Keratinocyte (primary cell): Measurements from ENCODE around the gene SERPINE2. TPM values are rescaled to one million over a fixed set of nuclear protein-coding genes. Genes with fewer than 3 reads are reported as not detected.

Source experiments
- DNase-seq: peaks from one replicate; pipeline ENCODE4 v3.0.0-alpha.2; 2011; ENCODE audit warnings: low read depth, missing footprints, low spot score
- FAIRE-seq: peaks from 2 replicates; lab custom pipeline; 2011; peaks lifted over from hg19 to GRCh38; lab: Jason Lieb, UNC
- H2AFZ ChIP-seq: 2 replicates; pipeline ENCODE4 v1.6.0; 2012; ENCODE audit warnings: low read length, control low read depth, inconsistent platforms; ENCODE audit not compliant: control insufficient read depth
- H3K27ac ChIP-seq: 2 replicates; pipeline ENCODE4 v1.5.1; 2011; ENCODE audit warnings: low read length; ENCODE audit not compliant: control insufficient read depth, insufficient read depth
- H3K27me3 ChIP-seq: 3 replicates; pipeline ENCODE4 v1.6.0; 2011; ENCODE audit warnings: low read length; ENCODE audit not compliant: control insufficient read depth, insufficient read depth; ENCODE audit errors: extremely low read depth
- H3K36me3 ChIP-seq, 2 experiments: 2 replicates in 1 of 2; 3 replicates in 1 of 2; pipeline ENCODE4 v1.5.1; 2011; ENCODE audit warnings: low read length in 2 of 2, mild to moderate bottlenecking in 1 of 2; ENCODE audit not compliant: control insufficient read depth in 2 of 2, insufficient read depth in 2 of 2; ENCODE audit errors: extremely low read depth in 1 of 2
- H3K4me1 ChIP-seq: 3 replicates; pipeline ENCODE4 v1.5.1; 2011; ENCODE audit warnings: low read length; ENCODE audit not compliant: control insufficient read depth, insufficient read depth; ENCODE audit errors: extremely low read depth
- H3K4me2 ChIP-seq: 3 replicates; pipeline ENCODE4 v1.6.0; 2011; ENCODE audit warnings: low read depth, low read length; ENCODE audit not compliant: control insufficient read depth, insufficient read depth; ENCODE audit errors: extremely low read depth
- H3K4me3 ChIP-seq, 3 experiments: fragments of 200-600 bp in 1 of 3; sonication (generic) in 1 of 3; 2 replicates in 2 of 3; 3 replicates in 1 of 3; pipeline ENCODE4 v1.5.1; 2011 to 2016; ENCODE audit warnings: low read length in 3 of 3, mild to moderate bottlenecking in 3 of 3, control low read depth in 2 of 3, inconsistent platforms in 1 of 3, low read depth in 1 of 3, mixed read lengths in 1 of 3, mixed run types in 1 of 3, moderate library complexity in 1 of 3; ENCODE audit not compliant: control insufficient read depth in 2 of 3, insufficient read depth in 2 of 3; ENCODE audit errors: extremely low read depth in 1 of 3
- H3K79me2 ChIP-seq: 2 replicates; pipeline ENCODE4 v1.6.0; 2012; ENCODE audit warnings: low read length; ENCODE audit not compliant: control insufficient read depth, insufficient read depth
- H3K9ac ChIP-seq: 3 replicates; pipeline ENCODE4 v1.6.0; 2011; ENCODE audit warnings: low read length; ENCODE audit not compliant: control insufficient read depth, insufficient read depth; ENCODE audit errors: extremely low read depth
- H3K9me1 ChIP-seq: 3 replicates; pipeline ENCODE4 v1.6.0; 2011; ENCODE audit warnings: low read length; ENCODE audit not compliant: control insufficient read depth, insufficient read depth; ENCODE audit errors: extremely low read depth
- H3K9me3 ChIP-seq: 2 replicates; pipeline ENCODE4 v1.5.1; 2012; ENCODE audit warnings: low read depth, low read length; ENCODE audit not compliant: control insufficient read depth
- H4K20me1 ChIP-seq: 3 replicates; pipeline ENCODE4 v1.6.0; 2011; ENCODE audit warnings: low read length; ENCODE audit not compliant: control insufficient read depth, insufficient read depth; ENCODE audit errors: extremely low read depth
- CTCF ChIP-seq, 3 experiments: IDR thresholded peaks in 1 of 3; conservative IDR thresholded peaks in 1 of 3; optimal IDR thresholded peaks in 1 of 3; 2 replicates in 2 of 3; 3 replicates in 1 of 3; pipeline versions ENCODE3 to v1.5.1; 2011; ENCODE audit warnings: low read length in 3 of 3, mild to moderate bottlenecking in 3 of 3, moderate library complexity in 2 of 3, control low read depth in 1 of 3, inconsistent platforms in 1 of 3; ENCODE audit not compliant: insufficient read depth in 2 of 3; ENCODE audit errors: extremely low read depth in 1 of 3
- EZH2 ChIP-seq: IDR thresholded peaks from one replicate; pipeline ENCODE4 v1.6.1; 2012; ENCODE audit warnings: inconsistent platforms, mild to moderate bottlenecking, low read length, moderate library complexity
- dilution Hi-C: fragments of 300-500 bp; cut with MboI; formaldehyde crosslinking; loops from one replicate; pipeline ENCODE4 v1.7.0; 2020; ENCODE audit warnings: low sequenced_read_pairs; ENCODE audit not compliant: extremely low pct_ligation_motif_present
- polyA plus RNA-seq, 5 experiments: library from polyadenylated mRNA; depleted of rRNA in 3 of 5; stranded (reverse) in 3 of 5; stranded (forward) in 1 of 5; unstranded in 1 of 5; fragments of >200 nt; gene quantifications; 1 replicate in 1 of 5; 2 replicates in 3 of 5; 3 replicates in 1 of 5; pipeline versions ENCODE4 v1.2.1 to v1.2.3, GENCODE V29; 2011 to 2012; ENCODE audit warnings: missing spikeins in 2 of 5, low read depth in 1 of 5, low replicate concordance in 1 of 5

The SERPINE2 gene
- polyA plus RNA-seq, 1 donor (not counting 4 experiments of a cell fraction or from before 2014, with no cell fraction given), result 306 TPM

- no peak for TF ChIP-seq EZH2
- no peak for TF ChIP-seq CTCF (optimal IDR thresholded peaks at IDR 0.05 in 1 of 3, IDR thresholded peaks at IDR 0.05 in 1 of 3, conservative IDR thresholded peaks at IDR 0.05 in 1 of 3; ENCODE audit: extremely low read depth in 1 of 3, insufficient read depth in 2 of 3, low read length in 3 of 3)
- dilution Hi-C loops, result no loop called here
- no peaks in the 10 kb centered on the region for H3K79me2 ChIP-seq
- H2AFZ ChIP-seq, result no peak overlapping the region
- no peaks in the 10 kb centered on the region for H3K27me3 ChIP-seq
- no peak overlapping the region for H3K9ac ChIP-seq
- no peaks in the 10 kb centered on the region for H3K9me1 ChIP-seq
- no peak for FAIRE-seq
- no peak overlapping the region for H3K27ac ChIP-seq
- no peaks in the 10 kb centered on the region for H4K20me1 ChIP-seq
- no peaks in the 10 kb centered on the region for H3K9me3 ChIP-seq
- no peaks in the 10 kb centered on the region for H3K4me1 ChIP-seq
- no peak overlapping the region for H3K4me3 ChIP-seq
- H3K4me2 ChIP-seq, result no peak overlapping the region
- H3K36me3 ChIP-seq, result no peaks in the 10 kb centered on the region
- no peak for DNase-seq
These were observed 21.8 kb upstream of the SERPINE2 start for GRCh38 chr2:224060783-224061482.

- peaks cover 2% of the 10 kb centered on the region for H3K9me3 ChIP-seq
- no peaks in the 10 kb centered on the region for H3K4me1 ChIP-seq
- no peak overlapping the region for H3K4me2 ChIP-seq
- no peaks in the 10 kb centered on the region for H4K20me1 ChIP-seq
- DNase-seq (no peak), FAIRE-seq (peak; percentile 49)
- dilution Hi-C loops, result no loop called here
- TF ChIP-seq EZH2 (no peak), CTCF (optimal IDR thresholded peaks at IDR 0.05 in 1 of 3, IDR thresholded peaks at IDR 0.05 in 1 of 3, conservative IDR thresholded peaks at IDR 0.05 in 1 of 3; ENCODE audit: extremely low read depth in 1 of 3, insufficient read depth in 2 of 3, low read length in 3 of 3) (no peak)
- H3K79me2 ChIP-seq, result no peaks in the 10 kb centered on the region
- H3K4me3 ChIP-seq, result no peak overlapping the region
- H3K9me1 ChIP-seq, result no peaks in the 10 kb centered on the region
- no peak overlapping the region for H2AFZ ChIP-seq
- no peak overlapping the region for H3K9ac ChIP-seq
- H3K27ac ChIP-seq, result no peak overlapping the region
- no peaks in the 10 kb centered on the region for H3K27me3 ChIP-seq
- H3K36me3 ChIP-seq, result no peaks in the 10 kb centered on the region
These were observed 20.1 kb upstream of the SERPINE2 start for GRCh38 chr2:224059178-224059577.
